Measurements from ENCODE around the gene CREB3L2. TPM values are rescaled to one million over a fixed set of nuclear protein-coding genes. Genes with fewer than 3 reads are reported as not detected.

CREB3L2 gene
- total and polyA plus RNA-seq, 2 of the 8 experiments (the other 6 are each of a cell fraction or from before 2014, with no cell fraction given): 14.4 to 48.3 TPM

DNA sequence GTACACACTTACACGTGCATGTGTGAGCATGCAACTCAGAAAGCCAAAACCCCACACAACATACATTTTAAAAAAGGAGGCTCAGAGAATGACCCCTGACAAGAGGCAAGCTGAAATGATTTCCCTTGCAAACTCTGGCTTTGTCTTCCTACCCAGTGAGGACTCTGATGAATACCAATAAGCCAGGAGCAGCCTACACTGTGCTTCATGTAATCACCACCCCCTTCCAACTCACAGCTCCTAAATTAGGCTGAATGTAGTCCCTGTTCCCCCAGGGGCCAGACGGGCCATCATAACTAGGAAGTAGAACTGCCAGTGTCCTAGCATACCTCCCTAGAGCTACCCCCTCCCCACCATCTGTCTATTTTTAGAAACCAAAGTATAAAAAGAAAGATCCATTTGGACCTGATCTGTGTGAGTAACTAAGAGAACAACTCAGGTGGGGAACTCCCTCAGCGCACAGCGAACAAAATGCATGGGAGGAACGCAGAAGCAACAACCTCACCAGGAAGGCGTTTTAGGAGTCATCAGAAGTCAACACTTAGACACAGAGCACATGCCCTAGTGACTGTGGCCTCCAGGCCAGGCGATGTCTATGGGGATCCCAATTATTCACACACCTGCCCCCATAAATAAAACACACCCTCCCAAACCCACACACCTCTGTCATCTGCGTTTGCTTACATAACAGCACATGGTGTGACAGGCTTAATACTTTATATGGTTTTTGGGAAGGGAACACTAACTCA is 157.0 kb downstream of the CREB3L2 start:
- Histone ChIP-seq H2BK15ac (ENCODE audit: low read length) (no peak overlapping the region), H3K18ac (ENCODE audit: extremely low read depth, low read length) (no peak overlapping the region), H2BK20ac (ENCODE audit: low read length) (no peak overlapping the region), H3K23me2 (ENCODE audit: low read depth, low read length) (peaks cover 7% of the 10 kb centered on the region), H4K91ac (replicated peaks; ENCODE audit: insufficient read length, low read length) (no peak overlapping the region), H3K56ac (replicated peaks; ENCODE audit: insufficient read length, low read depth, low read length) (no peak overlapping the region), H2AK5ac (ENCODE audit: low read depth, low read length) (no peak overlapping the region), H2AFZ (ENCODE audit: low read length) (no peak overlapping the region), H3K4me2 (ENCODE audit: insufficient read depth in 1 of 2, low read depth in 2 of 2, low read length in 2 of 2) (no peak overlapping the region), H4K8ac (ENCODE audit: extremely low read depth, insufficient read depth, low read length) (no peak overlapping the region), H3K36me3 (ENCODE audit: control insufficient read depth in 2 of 4, insufficient read depth in 4 of 4, low read length in 3 of 4) (no peaks in the 10 kb centered on the region), H3K4me1 (replicated peaks in 1 of 4; ENCODE audit: control insufficient read depth in 3 of 4, insufficient read depth in 4 of 4, low read length in 3 of 4) (peaks cover 4 to 19% (median 13%) of the 10 kb centered on the region in 4 experiments; a peak in 6 of 7 replicates), H3K27ac (ENCODE audit: low read depth, low read length) (no peak overlapping the region), H3K27me3 (replicated peaks in 1 of 4; ENCODE audit: control insufficient read depth in 3 of 4, extremely low read depth in 1 of 4, insufficient read depth in 3 of 4, low read length in 3 of 4) (peaks cover 24 to 46% (median 37%) of the 10 kb centered on the region in 4 experiments), H3K4me3 (ENCODE audit: extremely low read depth in 1 of 4, insufficient read depth in 2 of 4, low read depth in 3 of 4, low read length in 4 of 4) (no peak overlapping the region), H3K9ac (replicated peaks in 1 of 4; ENCODE audit: extremely low read depth in 1 of 4, low read depth in 3 of 4, low read length in 3 of 4) (no peak overlapping the region), H3K79me1 (ENCODE audit: low read depth, low read length) (no peaks in the 10 kb centered on the region), H2BK12ac (ENCODE audit: low read depth, low read length) (no peak overlapping the region), H3K79me2 (ENCODE audit: control insufficient read depth in 1 of 2, insufficient read depth in 2 of 2, low read length in 2 of 2) (no peaks in the 10 kb centered on the region; a peak in 1 of 4 replicates), H2BK120ac (replicated peaks; ENCODE audit: low read depth, low read length) (no peak overlapping the region), H4K20me1 (replicated peaks in 1 of 2; ENCODE audit: control insufficient read depth in 1 of 2, insufficient read depth in 2 of 2, low read length in 2 of 2) (peaks cover 0 to 2% of the 10 kb centered on the region in 2 experiments), H3K4ac (replicated peaks; ENCODE audit: insufficient read length, low read depth, low read length) (no peak overlapping the region), H3K9me3 (ENCODE audit: insufficient read depth in 2 of 2, low read depth in 1 of 2, low read length in 1 of 2) (no peaks in the 10 kb centered on the region), H3K23ac (ENCODE audit: insufficient read length) (no peak overlapping the region), H3K14ac (ENCODE audit: insufficient read length) (no peak overlapping the region), H2BK5ac (ENCODE audit: low read depth, low read length) (no peak overlapping the region), H4K5ac (ENCODE audit: insufficient read length, low read depth, low read length) (no peak overlapping the region)
- WGBS, 2 experiments (ENCODE audit: extremely low coverage in 1 of 2, insufficient coverage in 1 of 2, insufficient read length in 1 of 2, insufficient replicate concordance in 2 of 2, low coverage in 1 of 2, low lambda C conversion rate in 2 of 2, missing lambda C conversion rate in 1 of 2): 78% methylated on average over 8 of the region's 8 CpGs; no CpG with 5 or more reads in 1 of the 2 experiments
- TF ChIP-seq SP4 (IDR thresholded peaks at IDR 0.05; ENCODE audit: low read length) (no peak), EGR1 (IDR thresholded peaks at IDR 0.05; ENCODE audit: borderline replicate concordance, low read depth, low read length) (no peak), POLR2AphosphoS5 (IDR thresholded peaks at IDR 0.05; ENCODE audit: low read depth, low read length) (no peak), HDAC2 (IDR thresholded peaks at IDR 0.05; ENCODE audit: borderline replicate concordance in 1 of 2, low read depth in 2 of 2, low read length in 2 of 2) (no peak), E2F6 (IDR thresholded peaks at IDR 0.05) (no peak), TAF1 (IDR thresholded peaks at IDR 0.05; ENCODE audit: low read depth, low read length) (no peak), GTF2F1 (IDR thresholded peaks at IDR 0.05; ENCODE audit: borderline replicate concordance, low read depth, low read length) (no peak), BACH1 (IDR thresholded peaks at IDR 0.05; ENCODE audit: low read length) (no peak), EP300 (IDR thresholded peaks at IDR 0.05; ENCODE audit: borderline replicate concordance in 1 of 2, low read depth in 2 of 2, low read length in 2 of 2) (no peak), SIRT6 (IDR thresholded peaks at IDR 0.05; ENCODE audit: low read length) (no peak), CREB1 (IDR thresholded peaks at IDR 0.05) (no peak)
- DNase-seq (ENCODE audit: low read depth in 1 of 2, low spot score in 2 of 2): no peak
- CTCF ChIA-PET (ENCODE audit: partially characterized antibody): interaction anchor here (0.7 to 7.1 kb wide), 8 partner anchors 10 to 188 kb away, joined by 3 to 31 read pairs (median 4); no protein-coding TSS in a partner anchor
- POLR2A ChIA-PET (ENCODE audit: partially characterized antibody): no interaction called here
- FAIRE-seq: peak; percentile 66
